Hepatocyte (in vitro differentiated cells): ENCODE measurements around the gene DSG4. TPM values are rescaled to one million over a fixed set of nuclear protein-coding genes. Genes with fewer than 3 reads are reported as not detected.

ENCODE experiments used
- DNase-seq: peaks from one replicate; pipeline ENCODE4 v3.0.0-alpha.2; 2016; ENCODE audit warnings: low spot score
- H2AFZ ChIP-seq: fragments of 200-600 bp; sonication (generic); 2 replicates; pipeline ENCODE4 v1.6.0; 2016; ENCODE audit warnings: antibody characterized with exemption, mild to moderate bottlenecking
- H3K27ac ChIP-seq: fragments of 200-600 bp; sonication (generic); 2 replicates; pipeline ENCODE4 v1.5.1; 2016; ENCODE audit warnings: mild to moderate bottlenecking
- H3K27me3 ChIP-seq: fragments of 200-600 bp; sonication (generic); 2 replicates; pipeline ENCODE4 v1.6.1; 2016
- H3K36me3 ChIP-seq: fragments of 200-600 bp; sonication (generic); replicated peaks from 2 replicates; pipeline ENCODE4 v1.5.1; 2016; ENCODE audit warnings: low read depth; ENCODE audit not compliant: insufficient read depth
- H3K4me1 ChIP-seq: fragments of 200-600 bp; sonication (generic); 2 replicates; pipeline ENCODE4 v1.5.1; 2016; ENCODE audit warnings: mild to moderate bottlenecking, moderate library complexity; ENCODE audit not compliant: insufficient read depth
- H3K4me2 ChIP-seq: fragments of 200-600 bp; sonication (generic); 2 replicates; pipeline ENCODE4 v1.6.0; 2016
- H3K4me3 ChIP-seq: fragments of 200-600 bp; sonication (generic); 2 replicates; pipeline ENCODE4 v1.5.1; 2016; ENCODE audit warnings: mild to moderate bottlenecking
- H3K79me2 ChIP-seq: fragments of 200-600 bp; sonication (generic); 2 replicates; pipeline ENCODE4 v1.6.0; 2017; ENCODE audit warnings: mild to moderate bottlenecking
- H3K9me2 ChIP-seq: fragments of 200-600 bp; sonication (generic); replicated peaks from 2 replicates; pipeline ENCODE4 v1.6.0; 2017; ENCODE audit warnings: mild to moderate bottlenecking; ENCODE audit not compliant: insufficient read depth
- H3K9me3 ChIP-seq: fragments of 200-600 bp; sonication (generic); 2 replicates; pipeline ENCODE4 v1.5.1; 2016; ENCODE audit warnings: low read depth, mild to moderate bottlenecking
- H4K20me1 ChIP-seq: fragments of 200-600 bp; sonication (generic); 2 replicates; pipeline ENCODE4 v1.6.0; 2016; ENCODE audit warnings: mild to moderate bottlenecking; ENCODE audit not compliant: insufficient read depth, poor library complexity, severe bottlenecking
- CTCF ChIP-seq: fragments of 200-600 bp; sonication (generic); IDR thresholded peaks from 2 replicates; pipeline ENCODE4 v1.5.1; 2016; ENCODE audit warnings: antibody characterized with exemption, mild to moderate bottlenecking; ENCODE audit not compliant: poor library complexity
- EZH2 ChIP-seq: fragments of 200-600 bp; sonication (generic); IDR thresholded peaks from 2 replicates; pipeline ENCODE4 v1.6.1; 2016; ENCODE audit warnings: antibody characterized with exemption, mild to moderate bottlenecking, borderline replicate concordance
- EZH2phosphoT487 ChIP-seq: fragments of 200-600 bp; sonication (generic); IDR thresholded peaks from one replicate; pipeline ENCODE4 v1.6.1; 2018; ENCODE audit warnings: antibody characterized with exemption, mild to moderate bottlenecking, low read depth, moderate library complexity; ENCODE audit not compliant: unreplicated experiment, severe bottlenecking
- WGBS: methylation state at CpG from one replicate; pipeline ENCODE4 v1.1.6; 2016; ENCODE audit warnings: low lambda C conversion rate; ENCODE audit errors: missing lambda C conversion rate; 5-methylcytosine and 5-hydroxymethylcytosine counted together
- polyA plus RNA-seq: library from polyadenylated mRNA; unstranded; fragments of >200 nt; fragmentation: Nextera tagmentation; extraction: Ambion mirVana; gene quantifications from 2 replicates; pipeline ENCODE4 v1.2.1, GENCODE V29; 2016
- total RNA-seq: library from RNA; depleted of rRNA; stranded (reverse); fragments of >200 nt; gene quantifications from 2 replicates; pipeline ENCODE4 v1.2.3, GENCODE V29; 2014

The DSG4 gene
- total and polyA plus RNA-seq, 2 experiments from 2014 or later, result 0.23 to 0.41 TPM

GRCh38 chr18:31402026-31402373 lies 25.4 kb downstream of the DSG4 start:
- Histone ChIP-seq H3K9me2 (no peaks in the 10 kb centered on the region), H3K9me3 (no peaks in the 10 kb centered on the region), H3K4me3 (no peak overlapping the region), H3K27me3 (no peaks in the 10 kb centered on the region), H3K27ac (peak overlapping the region; percentile 51), H3K36me3 (no peaks in the 10 kb centered on the region), H3K79me2 (no peaks in the 10 kb centered on the region), H4K20me1 (no peaks in the 10 kb centered on the region), H2AFZ (no peak overlapping the region), H3K4me1 (peaks cover 32% of the 10 kb centered on the region), H3K4me2 (peak overlapping the region; percentile 52)
- DNase-seq, result no peak
- TF ChIP-seq EZH2phosphoT487 (peak; percentile 57), EZH2 (no peak), CTCF (no peak)

GRCh38 chr18:31403409-31403808 lies 26.8 kb downstream of the DSG4 start:
- H3K36me3 ChIP-seq, result no peaks in the 10 kb centered on the region
- H3K4me1 ChIP-seq, result peaks cover 28% of the 10 kb centered on the region
- H3K9me2 ChIP-seq, result no peaks in the 10 kb centered on the region
- 57% methylated on average over 2 of the region's 2 CpGs for WGBS
- TF ChIP-seq EZH2 (no peak), CTCF (no peak), EZH2phosphoT487 (no peak)
- DNase-seq, result no peak
- H4K20me1 ChIP-seq, result no peaks in the 10 kb centered on the region
- H3K4me3 ChIP-seq, result no peak overlapping the region
- no peak overlapping the region for H3K4me2 ChIP-seq
- no peaks in the 10 kb centered on the region for H3K79me2 ChIP-seq
- H3K27me3 ChIP-seq, result no peaks in the 10 kb centered on the region
- no peaks in the 10 kb centered on the region for H3K9me3 ChIP-seq
- no peak overlapping the region for H2AFZ ChIP-seq
- H3K27ac ChIP-seq, result no peak overlapping the region

- WGBS, result 96% methylated on average over 3 of the region's 3 CpGs
- Histone ChIP-seq H3K27ac (no peak overlapping the region), H2AFZ (no peak overlapping the region), H3K36me3 (no peaks in the 10 kb centered on the region), H3K9me2 (no peaks in the 10 kb centered on the region), H3K79me2 (no peaks in the 10 kb centered on the region), H3K27me3 (no peaks in the 10 kb centered on the region), H3K9me3 (no peaks in the 10 kb centered on the region), H4K20me1 (no peaks in the 10 kb centered on the region), H3K4me2 (no peak overlapping the region), H3K4me1 (no peaks in the 10 kb centered on the region), H3K4me3 (no peak overlapping the region)
- TF ChIP-seq EZH2, result no peak
- TF ChIP-seq EZH2phosphoT487, result no peak
- no peak for TF ChIP-seq CTCF
- no peak for DNase-seq
Measured at GRCh38 chr18:31407649-31408048, 31.1 kb downstream of the DSG4 start.

- H3K4me2 ChIP-seq, result no peak overlapping the region
- no peak overlapping the region for H3K4me3 ChIP-seq
- no peak overlapping the region for H2AFZ ChIP-seq
Measured at GRCh38 chr18:31409276-31409675, 32.7 kb downstream of the DSG4 start.

More at GRCh38 chr18:31409276-31409675, 32.7 kb downstream of the DSG4 start:
- WGBS, result 49% methylated on average over 4 of the region's 4 CpGs
- no peak for DNase-seq
- Histone ChIP-seq H3K4me1 (no peaks in the 10 kb centered on the region), H3K9me2 (no peaks in the 10 kb centered on the region), H3K79me2 (no peaks in the 10 kb centered on the region), H4K20me1 (no peaks in the 10 kb centered on the region), H3K9me3 (no peaks in the 10 kb centered on the region), H3K36me3 (no peaks in the 10 kb centered on the region), H3K27me3 (no peaks in the 10 kb centered on the region), H3K27ac (no peak overlapping the region)
- TF ChIP-seq CTCF (no peak), EZH2 (no peak), EZH2phosphoT487 (no peak)
